Measurements from ENCODE around the gene CD58. TPM values are rescaled to one million over a fixed set of nuclear protein-coding genes. Genes with fewer than 3 reads are reported as not detected.
A peak's percentile ranks its signal among the peaks of the same experiment; 100 is the strongest.

Gene CD58
- total RNA-seq, 1 experiment from 2014 or later = 5.3 TPM

- Mint-ChIP-seq H3K9me3 (no peaks in the 10 kb centered on the region), H3K4me3 (no peak overlapping the region), H3K27me3 (ENCODE audit: low read depth) (peaks cover 43% of the 10 kb centered on the region), H3K4me1 (peaks cover 8% of the 10 kb centered on the region), H3K36me3 (peaks cover 16% of the 10 kb centered on the region), H3K27ac (no peak overlapping the region)
- ChIA-PET POLR2A (no interaction called here), CTCF (no interaction called here)
- ATAC-seq (no peak), DNase-seq (ENCODE audit: low spot score) (no peak)
- TF ChIP-seq RELA (CRISPR knock-in tag; IDR thresholded peaks at IDR 0.05; ENCODE audit: borderline replicate concordance) = no peak
- no peak for TF ChIP-seq ERG (CRISPR knock-in tag; IDR thresholded peaks at IDR 0.05)
- TF ChIP-seq NR3C1 (CRISPR knock-in tag; conservative IDR thresholded peaks at IDR 0.05; ENCODE audit: low read depth) = no peak
- TF ChIP-seq ETV6 (CRISPR knock-in tag; IDR thresholded peaks at IDR 0.05) = no peak
- no peak for TF ChIP-seq FOXK1 (CRISPR knock-in tag; IDR thresholded peaks at IDR 0.05)
- no peak for TF ChIP-seq ESRRA (CRISPR knock-in tag; IDR thresholded peaks at IDR 0.05; ENCODE audit: borderline replicate concordance)
- no peak for TF ChIP-seq CREM (CRISPR knock-in tag; IDR thresholded peaks at IDR 0.05)
- TF ChIP-seq, protein P1, sequence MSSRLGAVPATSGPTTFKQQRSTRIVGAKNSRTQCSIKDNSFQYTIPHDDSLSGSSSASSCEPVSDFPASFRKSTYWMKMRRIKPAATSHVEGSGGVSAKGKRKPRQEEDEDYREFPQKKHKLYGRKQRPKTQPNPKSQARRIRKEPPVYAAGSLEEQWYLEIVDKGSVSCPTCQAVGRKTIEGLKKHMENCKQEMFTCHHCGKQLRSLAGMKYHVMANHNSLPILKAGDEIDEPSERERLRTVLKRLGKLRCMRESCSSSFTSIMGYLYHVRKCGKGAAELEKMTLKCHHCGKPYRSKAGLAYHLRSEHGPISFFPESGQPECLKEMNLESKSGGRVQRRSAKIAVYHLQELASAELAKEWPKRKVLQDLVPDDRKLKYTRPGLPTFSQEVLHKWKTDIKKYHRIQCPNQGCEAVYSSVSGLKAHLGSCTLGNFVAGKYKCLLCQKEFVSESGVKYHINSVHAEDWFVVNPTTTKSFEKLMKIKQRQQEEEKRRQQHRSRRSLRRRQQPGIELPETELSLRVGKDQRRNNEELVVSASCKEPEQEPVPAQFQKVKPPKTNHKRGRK (CRISPR knock-in tag; IDR thresholded peaks at IDR 0.05; ENCODE audit: borderline replicate concordance) = no peak
- no peak for TF ChIP-seq SP1 (CRISPR knock-in tag; conservative IDR thresholded peaks at IDR 0.05)
- TF ChIP-seq NR1H2 (CRISPR knock-in tag; IDR thresholded peaks at IDR 0.05) = no peak
- TF ChIP-seq, protein P2, sequence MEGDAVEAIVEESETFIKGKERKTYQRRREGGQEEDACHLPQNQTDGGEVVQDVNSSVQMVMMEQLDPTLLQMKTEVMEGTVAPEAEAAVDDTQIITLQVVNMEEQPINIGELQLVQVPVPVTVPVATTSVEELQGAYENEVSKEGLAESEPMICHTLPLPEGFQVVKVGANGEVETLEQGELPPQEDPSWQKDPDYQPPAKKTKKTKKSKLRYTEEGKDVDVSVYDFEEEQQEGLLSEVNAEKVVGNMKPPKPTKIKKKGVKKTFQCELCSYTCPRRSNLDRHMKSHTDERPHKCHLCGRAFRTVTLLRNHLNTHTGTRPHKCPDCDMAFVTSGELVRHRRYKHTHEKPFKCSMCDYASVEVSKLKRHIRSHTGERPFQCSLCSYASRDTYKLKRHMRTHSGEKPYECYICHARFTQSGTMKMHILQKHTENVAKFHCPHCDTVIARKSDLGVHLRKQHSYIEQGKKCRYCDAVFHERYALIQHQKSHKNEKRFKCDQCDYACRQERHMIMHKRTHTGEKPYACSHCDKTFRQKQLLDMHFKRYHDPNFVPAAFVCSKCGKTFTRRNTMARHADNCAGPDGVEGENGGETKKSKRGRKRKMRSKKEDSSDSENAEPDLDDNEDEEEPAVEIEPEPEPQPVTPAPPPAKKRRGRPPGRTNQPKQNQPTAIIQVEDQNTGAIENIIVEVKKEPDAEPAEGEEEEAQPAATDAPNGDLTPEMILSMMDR (IDR thresholded peaks at IDR 0.05) = no peak
- no peak for TF ChIP-seq TEAD4 (CRISPR knock-in tag; IDR thresholded peaks at IDR 0.05)
- no peak for TF ChIP-seq HMGA2 (CRISPR knock-in tag; IDR thresholded peaks at IDR 0.05)
Observed at GRCh38 chr1:116533429-116533820, 37.4 kb downstream of the CD58 start.

- H3K27ac Mint-ChIP-seq = no peak overlapping the region
- peaks cover 5% of the 10 kb centered on the region for H3K9me3 Mint-ChIP-seq
- CTCF ChIA-PET = interaction anchor here (0.7 kb wide), 1 partner anchor 1864 kb away, joined by 4 read pairs; no protein-coding TSS in a partner anchor
- DNase-seq (ENCODE audit: low spot score) (peak; percentile 40), ATAC-seq (peak; percentile 78)
- peaks cover 43% of the 10 kb centered on the region for H3K27me3 Mint-ChIP-seq (ENCODE audit: low read depth)
- peaks cover 17% of the 10 kb centered on the region for H3K36me3 Mint-ChIP-seq
- no peak overlapping the region for H3K4me3 Mint-ChIP-seq
- H3K4me1 Mint-ChIP-seq = peaks cover 8% of the 10 kb centered on the region
- POLR2A ChIA-PET = no interaction called here
- no peak for TF ChIP-seq RORB (CRISPR knock-in tag; IDR thresholded peaks at IDR 0.05)
- TF ChIP-seq, protein P3, sequence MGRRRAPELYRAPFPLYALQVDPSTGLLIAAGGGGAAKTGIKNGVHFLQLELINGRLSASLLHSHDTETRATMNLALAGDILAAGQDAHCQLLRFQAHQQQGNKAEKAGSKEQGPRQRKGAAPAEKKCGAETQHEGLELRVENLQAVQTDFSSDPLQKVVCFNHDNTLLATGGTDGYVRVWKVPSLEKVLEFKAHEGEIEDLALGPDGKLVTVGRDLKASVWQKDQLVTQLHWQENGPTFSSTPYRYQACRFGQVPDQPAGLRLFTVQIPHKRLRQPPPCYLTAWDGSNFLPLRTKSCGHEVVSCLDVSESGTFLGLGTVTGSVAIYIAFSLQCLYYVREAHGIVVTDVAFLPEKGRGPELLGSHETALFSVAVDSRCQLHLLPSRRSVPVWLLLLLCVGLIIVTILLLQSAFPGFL (CRISPR knock-in tag; IDR thresholded peaks at IDR 0.05; ENCODE audit: borderline replicate concordance) = no peak
- no peak for TF ChIP-seq ZNF263 (CRISPR knock-in tag; IDR thresholded peaks at IDR 0.05; ENCODE audit: low read depth)
- no peak for TF ChIP-seq ZNF416 (CRISPR knock-in tag; IDR thresholded peaks at IDR 0.05)
- no peak for TF ChIP-seq IRF2 (CRISPR knock-in tag; IDR thresholded peaks at IDR 0.05; ENCODE audit: borderline replicate concordance, low read depth)
- no peak for TF ChIP-seq FOXP4 (CRISPR knock-in tag; IDR thresholded peaks at IDR 0.05)
- no peak for TF ChIP-seq ZNF232 (CRISPR knock-in tag; IDR thresholded peaks at IDR 0.05)
- TF ChIP-seq NFATC4 (CRISPR knock-in tag; IDR thresholded peaks at IDR 0.05) = no peak
- no peak for TF ChIP-seq NFE2L1 (CRISPR knock-in tag; IDR thresholded peaks at IDR 0.05)
- no peak for TF ChIP-seq MXD4 (CRISPR knock-in tag; IDR thresholded peaks at IDR 0.05; ENCODE audit: borderline replicate concordance)
- TF ChIP-seq, protein P4, sequence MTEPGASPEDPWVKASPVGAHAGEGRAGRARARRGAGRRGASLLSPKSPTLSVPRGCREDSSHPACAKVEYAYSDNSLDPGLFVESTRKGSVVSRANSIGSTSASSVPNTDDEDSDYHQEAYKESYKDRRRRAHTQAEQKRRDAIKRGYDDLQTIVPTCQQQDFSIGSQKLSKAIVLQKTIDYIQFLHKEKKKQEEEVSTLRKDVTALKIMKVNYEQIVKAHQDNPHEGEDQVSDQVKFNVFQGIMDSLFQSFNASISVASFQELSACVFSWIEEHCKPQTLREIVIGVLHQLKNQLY (CRISPR knock-in tag; IDR thresholded peaks at IDR 0.05) = no peak
- no peak for TF ChIP-seq ZBTB21 (CRISPR knock-in tag; IDR thresholded peaks at IDR 0.05; ENCODE audit: borderline replicate concordance)
Observed at GRCh38 chr1:116532671-116533428, 38.0 kb downstream of the CD58 start.
